ENCODE results near the gene KANSL3. TPM values are rescaled to one million over a fixed set of nuclear protein-coding genes. Genes with fewer than 3 reads are reported as not detected.

Gene KANSL3
- polyA plus RNA-seq, 1 donor (not counting 4 experiments of a cell fraction or from before 2014, with no cell fraction given): 11.4 TPM

- H2AFZ ChIP-seq (ENCODE audit: control insufficient read depth, low read length): no peak overlapping the region
- TF ChIP-seq CTCF (optimal IDR thresholded peaks at IDR 0.05 in 1 of 3, IDR thresholded peaks at IDR 0.05 in 1 of 3, conservative IDR thresholded peaks at IDR 0.05 in 1 of 3; ENCODE audit: extremely low read depth in 1 of 3, insufficient read depth in 2 of 3, low read length in 3 of 3) (no peak), EZH2 (IDR thresholded peaks at IDR 0.05; ENCODE audit: low read length) (no peak)
- H3K4me2 ChIP-seq (ENCODE audit: control insufficient read depth, extremely low read depth, insufficient read depth, low read depth, low read length): no peak overlapping the region
- H3K36me3 ChIP-seq (ENCODE audit: control insufficient read depth in 2 of 2, extremely low read depth in 1 of 2, insufficient read depth in 2 of 2, low read length in 2 of 2): no peaks in the 10 kb centered on the region
- dilution Hi-C loops (cut with MboI; ENCODE audit: extremely low pct_ligation_motif_present, low sequenced_read_pairs): no loop called here
- H3K4me3 ChIP-seq (ENCODE audit: control insufficient read depth in 2 of 3, extremely low read depth in 1 of 3, insufficient read depth in 2 of 3, low read depth in 1 of 3, low read length in 3 of 3): no peak overlapping the region
- H3K9me3 ChIP-seq (ENCODE audit: control insufficient read depth, low read depth, low read length): no peaks in the 10 kb centered on the region
- no peaks in the 10 kb centered on the region for H3K27me3 ChIP-seq (ENCODE audit: control insufficient read depth, extremely low read depth, insufficient read depth, low read length)
- no peaks in the 10 kb centered on the region for H3K79me2 ChIP-seq (ENCODE audit: control insufficient read depth, insufficient read depth, low read length)
- DNase-seq (ENCODE audit: low read depth, low spot score) (no peak), FAIRE-seq (no peak)
- no peak overlapping the region for H3K27ac ChIP-seq (ENCODE audit: control insufficient read depth, insufficient read depth, low read length)
- H3K9ac ChIP-seq (ENCODE audit: control insufficient read depth, extremely low read depth, insufficient read depth, low read length): no peak overlapping the region
- H3K4me1 ChIP-seq (ENCODE audit: control insufficient read depth, extremely low read depth, insufficient read depth, low read length): no peaks in the 10 kb centered on the region
- H4K20me1 ChIP-seq (ENCODE audit: control insufficient read depth, extremely low read depth, insufficient read depth, low read length): no peaks in the 10 kb centered on the region
- no peaks in the 10 kb centered on the region for H3K9me1 ChIP-seq (ENCODE audit: control insufficient read depth, extremely low read depth, insufficient read depth, low read length)
These were observed 9.6 kb upstream of the KANSL3 start for GRCh38 chr2:96647681-96648080.

GRCh38 chr2:96642564-96643360 lies 4.7 kb upstream of the KANSL3 start, which contains the start of gene FER1L5:
FER1L5 (plus strand) TSS chr2:96642764; CDS start chr2:96642837, 73 bp downstream.
- peaks cover 3% of the 10 kb centered on the region for H3K4me1 ChIP-seq (ENCODE audit: control insufficient read depth, extremely low read depth, insufficient read depth, low read length)
- no peak within 1 kb of the TSS for H3K9ac ChIP-seq (ENCODE audit: control insufficient read depth, extremely low read depth, insufficient read depth, low read length)
- no peaks in the 10 kb centered on the region for H3K9me3 ChIP-seq (ENCODE audit: control insufficient read depth, low read depth, low read length)
- no peak within 1 kb of the TSS for H3K27ac ChIP-seq (ENCODE audit: control insufficient read depth, insufficient read depth, low read length)
- H3K27me3 ChIP-seq (ENCODE audit: control insufficient read depth, extremely low read depth, insufficient read depth, low read length): no peaks in the 10 kb centered on the region
- H3K36me3 ChIP-seq (ENCODE audit: control insufficient read depth in 2 of 2, extremely low read depth in 1 of 2, insufficient read depth in 2 of 2, low read length in 2 of 2): no peaks in the 10 kb centered on the region
- peak within 1 kb of the TSS; percentile 69 for H2AFZ ChIP-seq (ENCODE audit: control insufficient read depth, low read length)
- DNase-seq (ENCODE audit: low read depth, low spot score) (no peak), FAIRE-seq (no peak)
- H4K20me1 ChIP-seq (ENCODE audit: control insufficient read depth, extremely low read depth, insufficient read depth, low read length): no peaks in the 10 kb centered on the region
- peaks cover under 1% of the 10 kb centered on the region for H3K79me2 ChIP-seq (ENCODE audit: control insufficient read depth, insufficient read depth, low read length)
- TF ChIP-seq EZH2 (IDR thresholded peaks at IDR 0.05; ENCODE audit: low read length): no peak
- no peak for TF ChIP-seq CTCF (optimal IDR thresholded peaks at IDR 0.05 in 1 of 3, IDR thresholded peaks at IDR 0.05 in 1 of 3, conservative IDR thresholded peaks at IDR 0.05 in 1 of 3; ENCODE audit: extremely low read depth in 1 of 3, insufficient read depth in 2 of 3, low read length in 3 of 3)
- no peak within 1 kb of the TSS for H3K4me2 ChIP-seq (ENCODE audit: control insufficient read depth, extremely low read depth, insufficient read depth, low read depth, low read length)
- no peak within 1 kb of the TSS for H3K4me3 ChIP-seq (ENCODE audit: control insufficient read depth in 2 of 3, extremely low read depth in 1 of 3, insufficient read depth in 2 of 3, low read depth in 1 of 3, low read length in 3 of 3)
- H3K9me1 ChIP-seq (ENCODE audit: control insufficient read depth, extremely low read depth, insufficient read depth, low read length): no peaks in the 10 kb centered on the region
- dilution Hi-C loops (cut with MboI; ENCODE audit: extremely low pct_ligation_motif_present, low sequenced_read_pairs): no loop called here
